Astrocyte (in vitro differentiated cells and primary cell): ENCODE data around the gene SPOCK1.

Source experiments
- EZH2 ChIP-seq: IDR thresholded peaks from 2 replicates; pipeline ENCODE4 v1.6.1; 2012; ENCODE audit warnings: mild to moderate bottlenecking, low read length, inconsistent platforms; ENCODE audit not compliant: insufficient read depth
- TF ChIP-seq, protein P1 (sequence below): IDR thresholded peaks from 2 replicates; pipeline ENCODE4 v1.5.1; 2011; ENCODE audit warnings: low read depth, mild to moderate bottlenecking, inconsistent platforms, low read length, moderate library complexity; ENCODE audit not compliant: insufficient read depth

- TF ChIP-seq, protein P1, sequence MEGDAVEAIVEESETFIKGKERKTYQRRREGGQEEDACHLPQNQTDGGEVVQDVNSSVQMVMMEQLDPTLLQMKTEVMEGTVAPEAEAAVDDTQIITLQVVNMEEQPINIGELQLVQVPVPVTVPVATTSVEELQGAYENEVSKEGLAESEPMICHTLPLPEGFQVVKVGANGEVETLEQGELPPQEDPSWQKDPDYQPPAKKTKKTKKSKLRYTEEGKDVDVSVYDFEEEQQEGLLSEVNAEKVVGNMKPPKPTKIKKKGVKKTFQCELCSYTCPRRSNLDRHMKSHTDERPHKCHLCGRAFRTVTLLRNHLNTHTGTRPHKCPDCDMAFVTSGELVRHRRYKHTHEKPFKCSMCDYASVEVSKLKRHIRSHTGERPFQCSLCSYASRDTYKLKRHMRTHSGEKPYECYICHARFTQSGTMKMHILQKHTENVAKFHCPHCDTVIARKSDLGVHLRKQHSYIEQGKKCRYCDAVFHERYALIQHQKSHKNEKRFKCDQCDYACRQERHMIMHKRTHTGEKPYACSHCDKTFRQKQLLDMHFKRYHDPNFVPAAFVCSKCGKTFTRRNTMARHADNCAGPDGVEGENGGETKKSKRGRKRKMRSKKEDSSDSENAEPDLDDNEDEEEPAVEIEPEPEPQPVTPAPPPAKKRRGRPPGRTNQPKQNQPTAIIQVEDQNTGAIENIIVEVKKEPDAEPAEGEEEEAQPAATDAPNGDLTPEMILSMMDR = no peak
- no peak for TF ChIP-seq EZH2
Observed at GRCh38 chr5:137040641-137041340, 458.3 kb downstream of the SPOCK1 start.
